ENCODE results near the gene EHMT2.

Gene EHMT2

DNA sequence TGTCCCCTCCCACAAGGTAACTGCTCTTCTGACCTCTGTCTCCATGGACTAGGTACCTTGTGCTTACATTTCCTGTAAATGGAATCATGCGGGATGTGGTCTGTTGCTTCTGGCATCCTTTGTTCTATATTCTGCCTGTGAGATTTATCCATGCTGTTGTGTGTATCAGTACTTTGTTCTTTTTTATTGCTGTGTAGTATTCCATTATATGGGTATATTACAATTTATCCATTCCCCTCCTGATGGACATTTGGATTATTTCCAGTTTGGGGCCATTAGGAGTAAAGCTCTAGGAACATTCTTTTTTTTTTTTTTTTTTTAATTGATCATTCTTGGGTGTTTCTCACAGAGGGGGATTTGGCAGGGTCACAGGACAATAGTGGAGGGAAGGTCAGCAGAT is 33.5 kb upstream of the EHMT2 start:
- Histone ChIP-seq H2AK5ac (ENCODE audit: low read length, severe bottlenecking) (no peak overlapping the region), H2BK5ac (ENCODE audit: low read depth, low read length, poor library complexity, severe bottlenecking) (no peak overlapping the region), H3K4ac (ENCODE audit: low read depth in 1 of 2, low read length in 2 of 2) (no peak overlapping the region), H3K27ac (ENCODE audit: low read length, poor library complexity, severe bottlenecking) (no peak overlapping the region), H2BK12ac (ENCODE audit: low read length in 2 of 2) (no peak overlapping the region), H3K14ac (ENCODE audit: low read length in 2 of 2) (no peak overlapping the region), H3K4me3 (ENCODE audit: insufficient read depth in 1 of 2, low read depth in 1 of 2, low read length in 2 of 2) (no peak overlapping the region), H4K91ac (ENCODE audit: low read length) (no peak overlapping the region), H3K4me2 (ENCODE audit: low read length, poor library complexity, severe bottlenecking) (no peak overlapping the region), H3K23ac (ENCODE audit: low read length in 2 of 2) (no peak overlapping the region), H2AFZ (ENCODE audit: low read depth, low read length) (no peak overlapping the region), H4K8ac (ENCODE audit: low read length) (no peak overlapping the region), H3K9ac (ENCODE audit: low read length) (no peak overlapping the region), H3K36me3 (ENCODE audit: control insufficient read depth in 1 of 2, insufficient read depth in 2 of 2, low read depth in 1 of 2, low read length in 2 of 2) (no peaks in the 10 kb centered on the region), H3K79me1 (replicated peaks; ENCODE audit: low read length, poor library complexity, severe bottlenecking) (no peaks in the 10 kb centered on the region), H2BK15ac (ENCODE audit: low read depth, poor library complexity, severe bottlenecking) (no peak overlapping the region), H3K4me1 (ENCODE audit: control insufficient read depth, insufficient read depth, low read depth, low read length) (peaks cover 1% of the 10 kb centered on the region), H3K18ac (ENCODE audit: low read depth in 1 of 2, low read length in 2 of 2) (no peak overlapping the region), H3K9me3 (ENCODE audit: control insufficient read depth, low read length) (no peaks in the 10 kb centered on the region), H2BK120ac (ENCODE audit: low read depth, low read length) (no peak overlapping the region), H3K27me3 (ENCODE audit: control insufficient read depth in 1 of 2, insufficient read depth in 1 of 2, low read length in 2 of 2) (peaks cover 0 to 29% of the 10 kb centered on the region in 2 experiments)
- DNase-seq: no peak
- 100% methylated on average over 1 of the region's 1 CpG for WGBS

- H2AK5ac ChIP-seq (ENCODE audit: low read length, severe bottlenecking): no peak overlapping the region
- peaks cover 0 to 22% of the 10 kb centered on the region in 2 experiments for H3K27me3 ChIP-seq (ENCODE audit: control insufficient read depth in 1 of 2, insufficient read depth in 1 of 2, low read length in 2 of 2)
- H4K8ac ChIP-seq (ENCODE audit: low read length): no peak overlapping the region
- no peak overlapping the region for H2BK15ac ChIP-seq (ENCODE audit: low read depth, poor library complexity, severe bottlenecking)
- peak overlapping the region; percentile 21 for H3K4me2 ChIP-seq (ENCODE audit: low read length, poor library complexity, severe bottlenecking)
- DNase-seq: no peak
- H2BK5ac ChIP-seq (ENCODE audit: low read depth, low read length, poor library complexity, severe bottlenecking): no peak overlapping the region
- no peak overlapping the region for H3K23ac ChIP-seq (ENCODE audit: low read length in 2 of 2)
- H3K9me3 ChIP-seq (ENCODE audit: control insufficient read depth, low read length): no peaks in the 10 kb centered on the region
- H4K91ac ChIP-seq (ENCODE audit: low read length): no peak overlapping the region
- 91% methylated on average over 9 of the region's 9 CpGs for WGBS
- no peaks in the 10 kb centered on the region for H3K79me1 ChIP-seq (replicated peaks; ENCODE audit: low read length, poor library complexity, severe bottlenecking)
- no peaks in the 10 kb centered on the region for H3K36me3 ChIP-seq (ENCODE audit: control insufficient read depth in 1 of 2, insufficient read depth in 2 of 2, low read depth in 1 of 2, low read length in 2 of 2)
- no peak overlapping the region for H3K18ac ChIP-seq (ENCODE audit: low read depth in 1 of 2, low read length in 2 of 2)
- no peak overlapping the region for H2BK120ac ChIP-seq (ENCODE audit: low read depth, low read length)
- peak overlapping the region in 1 of 2 experiments; percentile 80 for H3K4me3 ChIP-seq (ENCODE audit: insufficient read depth in 1 of 2, low read depth in 1 of 2, low read length in 2 of 2)
- no peak overlapping the region for H3K4ac ChIP-seq (ENCODE audit: low read depth in 1 of 2, low read length in 2 of 2)
- no peak overlapping the region for H3K14ac ChIP-seq (ENCODE audit: low read length in 2 of 2)
- H3K27ac ChIP-seq (ENCODE audit: low read length, poor library complexity, severe bottlenecking): no peak overlapping the region
- H2AFZ ChIP-seq (ENCODE audit: low read depth, low read length): no peak overlapping the region
- no peak overlapping the region for H3K9ac ChIP-seq (ENCODE audit: low read length)
- H3K4me1 ChIP-seq (ENCODE audit: control insufficient read depth, insufficient read depth, low read depth, low read length): peaks cover 1% of the 10 kb centered on the region
- no peak overlapping the region for H2BK12ac ChIP-seq (ENCODE audit: low read length in 2 of 2)
These were observed 31.1 kb upstream of the EHMT2 start for GRCh38 chr6:31928672-31928939.

- Histone ChIP-seq H3K14ac (ENCODE audit: low read length in 2 of 2) (no peak overlapping the region), H3K27me3 (ENCODE audit: control insufficient read depth in 1 of 2, insufficient read depth in 1 of 2, low read length in 2 of 2) (peaks cover 0 to 17% of the 10 kb centered on the region in 2 experiments), H2AFZ (ENCODE audit: low read depth, low read length) (no peak overlapping the region), H3K18ac (ENCODE audit: low read depth in 1 of 2, low read length in 2 of 2) (no peak overlapping the region), H2BK12ac (ENCODE audit: low read length in 2 of 2) (no peak overlapping the region), H3K36me3 (ENCODE audit: control insufficient read depth in 1 of 2, insufficient read depth in 2 of 2, low read depth in 1 of 2, low read length in 2 of 2) (no peaks in the 10 kb centered on the region), H3K79me1 (replicated peaks; ENCODE audit: low read length, poor library complexity, severe bottlenecking) (no peaks in the 10 kb centered on the region), H2BK5ac (ENCODE audit: low read depth, low read length, poor library complexity, severe bottlenecking) (no peak overlapping the region), H3K27ac (ENCODE audit: low read length, poor library complexity, severe bottlenecking) (no peak overlapping the region), H3K9me3 (ENCODE audit: control insufficient read depth, low read length) (no peaks in the 10 kb centered on the region), H3K9ac (ENCODE audit: low read length) (peak overlapping the region; percentile 85), H2BK120ac (ENCODE audit: low read depth, low read length) (no peak overlapping the region), H4K91ac (ENCODE audit: low read length) (no peak overlapping the region), H4K8ac (ENCODE audit: low read length) (no peak overlapping the region), H3K4me1 (ENCODE audit: control insufficient read depth, insufficient read depth, low read depth, low read length) (peaks cover 1% of the 10 kb centered on the region), H3K23ac (ENCODE audit: low read length in 2 of 2) (no peak overlapping the region), H3K4me3 (ENCODE audit: insufficient read depth in 1 of 2, low read depth in 1 of 2, low read length in 2 of 2) (peak overlapping the region in 1 of 2 experiments; percentile 80), H3K4me2 (ENCODE audit: low read length, poor library complexity, severe bottlenecking) (no peak overlapping the region), H2BK15ac (ENCODE audit: low read depth, poor library complexity, severe bottlenecking) (no peak overlapping the region), H2AK5ac (ENCODE audit: low read length, severe bottlenecking) (no peak overlapping the region), H3K4ac (ENCODE audit: low read depth in 1 of 2, low read length in 2 of 2) (no peak overlapping the region)
- no peak for DNase-seq
- WGBS: 88% methylated on average over 11 of the region's 11 CpGs
These were observed 30.6 kb upstream of the EHMT2 start for GRCh38 chr6:31927863-31928671.

- no peak within 1 kb of the TSS for H2BK5ac ChIP-seq (ENCODE audit: low read depth, low read length, poor library complexity, severe bottlenecking)
- no peak within 1 kb of the TSS for H3K23ac ChIP-seq (ENCODE audit: low read length in 2 of 2)
- H3K4ac ChIP-seq (ENCODE audit: low read depth in 1 of 2, low read length in 2 of 2): no peak within 1 kb of the TSS
- H2BK15ac ChIP-seq (ENCODE audit: low read depth, poor library complexity, severe bottlenecking): no peak within 1 kb of the TSS
- H3K4me3 ChIP-seq (ENCODE audit: insufficient read depth in 1 of 2, low read depth in 1 of 2, low read length in 2 of 2): peak within 1 kb of the TSS in 1 of 2 experiments; percentile 80
- no peak within 1 kb of the TSS for H3K4me2 ChIP-seq (ENCODE audit: low read length, poor library complexity, severe bottlenecking)
- no peak within 1 kb of the TSS for H2AK5ac ChIP-seq (ENCODE audit: low read length, severe bottlenecking)
- H2BK120ac ChIP-seq (ENCODE audit: low read depth, low read length): no peak within 1 kb of the TSS
- no peak within 1 kb of the TSS for H4K8ac ChIP-seq (ENCODE audit: low read length)
- no peaks in the 10 kb centered on the region for H3K9me3 ChIP-seq (ENCODE audit: control insufficient read depth, low read length)
- H4K91ac ChIP-seq (ENCODE audit: low read length): no peak within 1 kb of the TSS
- H3K14ac ChIP-seq (ENCODE audit: low read length in 2 of 2): no peak within 1 kb of the TSS
- no peak within 1 kb of the TSS for H2AFZ ChIP-seq (ENCODE audit: low read depth, low read length)
- H2BK12ac ChIP-seq (ENCODE audit: low read length in 2 of 2): no peak within 1 kb of the TSS
- H3K18ac ChIP-seq (ENCODE audit: low read depth in 1 of 2, low read length in 2 of 2): no peak within 1 kb of the TSS
- 74% methylated on average over 10 of the region's 11 CpGs for WGBS
- no peak for DNase-seq
- peaks cover 0 to 15% of the 10 kb centered on the region in 2 experiments for H3K27me3 ChIP-seq (ENCODE audit: control insufficient read depth in 1 of 2, insufficient read depth in 1 of 2, low read length in 2 of 2)
- peak within 1 kb of the TSS; percentile 85 for H3K9ac ChIP-seq (ENCODE audit: low read length)
- no peaks in the 10 kb centered on the region for H3K79me1 ChIP-seq (replicated peaks; ENCODE audit: low read length, poor library complexity, severe bottlenecking)
- no peak within 1 kb of the TSS for H3K27ac ChIP-seq (ENCODE audit: low read length, poor library complexity, severe bottlenecking)
- peaks cover 1% of the 10 kb centered on the region for H3K4me1 ChIP-seq (ENCODE audit: control insufficient read depth, insufficient read depth, low read depth, low read length)
- H3K36me3 ChIP-seq (ENCODE audit: control insufficient read depth in 1 of 2, insufficient read depth in 2 of 2, low read depth in 1 of 2, low read length in 2 of 2): no peaks in the 10 kb centered on the region
These were observed 29.9 kb upstream of the EHMT2 start, which contains the start of gene C2 for GRCh38 chr6:31927242-31927862. TSS of gene C2 (plus strand) at chr6:31927717. CDS start at chr6:31927753, 36 bp downstream.

Measured in mesenchymal stem cell (in vitro differentiated cells and primary cell).